Activated CD8-positive, alpha-beta memory T cell treated with anti-CD3 and anti-CD28 coated beads for 48 hours (primary cell): Measurements from ENCODE around the gene APOC4.

ENCODE experiments used
- DNase-seq, 3 experiments: peaks; one replicate each; pipeline ENCODE4 v3.0.0-alpha.2; 2020; ENCODE audit warnings: low read depth in 2 of 3, low spot score in 2 of 3

Gene APOC4

GRCh38 chr19:44992336-44993163, 50.5 kb downstream of the APOC4 start:
- DNase-seq: no peak

DNA sequence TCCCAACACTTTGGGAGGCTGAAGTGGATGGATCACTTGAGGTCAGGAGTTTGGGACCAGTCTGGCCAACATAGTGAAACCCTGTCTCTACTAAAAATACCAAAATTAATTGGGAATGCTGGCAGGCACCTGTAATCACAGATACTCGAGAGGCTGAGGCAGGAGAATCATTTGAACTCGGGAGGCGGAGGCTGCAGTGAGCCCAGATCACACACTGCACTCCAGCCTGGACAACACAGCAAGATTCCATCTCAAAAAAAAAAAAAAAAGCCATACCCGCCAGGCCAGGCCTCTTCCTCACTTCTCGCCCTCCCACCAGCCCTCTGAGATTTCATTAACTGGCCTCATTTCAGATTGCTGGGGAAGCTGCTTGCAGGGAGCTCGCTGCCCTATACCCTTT, 51.5 kb downstream of the APOC4 start:
- DNase-seq: no peak

DNA sequence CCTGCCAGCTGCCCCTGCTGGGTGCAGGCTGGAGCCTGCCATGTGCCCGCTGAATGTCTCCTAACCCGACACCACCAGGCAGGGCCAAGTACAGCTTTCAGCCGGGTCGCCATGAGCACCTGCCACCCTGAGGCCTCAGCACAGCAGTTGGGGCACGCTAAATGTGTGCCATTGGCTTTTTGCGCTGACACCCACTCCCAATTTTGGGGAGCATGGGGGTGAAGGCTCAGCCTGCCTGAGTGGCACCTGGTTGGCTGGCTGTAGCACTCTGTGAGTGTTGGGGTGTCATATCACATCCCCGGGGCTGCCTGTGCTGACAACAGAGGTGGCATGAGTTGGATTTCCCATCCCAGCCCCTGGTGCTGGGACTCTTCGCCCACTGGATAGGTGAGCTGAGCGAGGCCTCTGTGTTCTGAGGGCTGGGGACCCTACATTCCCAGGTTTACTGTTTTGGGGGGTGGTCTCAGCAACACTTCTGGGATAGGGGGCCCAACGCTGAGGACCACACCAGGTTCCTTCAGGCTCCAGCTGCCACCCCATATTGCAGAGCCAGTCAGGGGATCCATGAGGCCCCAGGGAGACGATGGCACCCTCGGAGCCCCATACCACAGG, 52.0 kb downstream of the APOC4 start:
- no peak for DNase-seq
